ENCODE measurements around the gene PIGW. TPM values are rescaled to one million over a fixed set of nuclear protein-coding genes. Genes with fewer than 3 reads are reported as not detected.

The PIGW gene
- total and polyA plus RNA-seq, 9 of the 15 experiments (the other 6 are each of a cell fraction or from before 2014, with no cell fraction given): 9.5 to 33.9 (median 21.2) TPM

DNA sequence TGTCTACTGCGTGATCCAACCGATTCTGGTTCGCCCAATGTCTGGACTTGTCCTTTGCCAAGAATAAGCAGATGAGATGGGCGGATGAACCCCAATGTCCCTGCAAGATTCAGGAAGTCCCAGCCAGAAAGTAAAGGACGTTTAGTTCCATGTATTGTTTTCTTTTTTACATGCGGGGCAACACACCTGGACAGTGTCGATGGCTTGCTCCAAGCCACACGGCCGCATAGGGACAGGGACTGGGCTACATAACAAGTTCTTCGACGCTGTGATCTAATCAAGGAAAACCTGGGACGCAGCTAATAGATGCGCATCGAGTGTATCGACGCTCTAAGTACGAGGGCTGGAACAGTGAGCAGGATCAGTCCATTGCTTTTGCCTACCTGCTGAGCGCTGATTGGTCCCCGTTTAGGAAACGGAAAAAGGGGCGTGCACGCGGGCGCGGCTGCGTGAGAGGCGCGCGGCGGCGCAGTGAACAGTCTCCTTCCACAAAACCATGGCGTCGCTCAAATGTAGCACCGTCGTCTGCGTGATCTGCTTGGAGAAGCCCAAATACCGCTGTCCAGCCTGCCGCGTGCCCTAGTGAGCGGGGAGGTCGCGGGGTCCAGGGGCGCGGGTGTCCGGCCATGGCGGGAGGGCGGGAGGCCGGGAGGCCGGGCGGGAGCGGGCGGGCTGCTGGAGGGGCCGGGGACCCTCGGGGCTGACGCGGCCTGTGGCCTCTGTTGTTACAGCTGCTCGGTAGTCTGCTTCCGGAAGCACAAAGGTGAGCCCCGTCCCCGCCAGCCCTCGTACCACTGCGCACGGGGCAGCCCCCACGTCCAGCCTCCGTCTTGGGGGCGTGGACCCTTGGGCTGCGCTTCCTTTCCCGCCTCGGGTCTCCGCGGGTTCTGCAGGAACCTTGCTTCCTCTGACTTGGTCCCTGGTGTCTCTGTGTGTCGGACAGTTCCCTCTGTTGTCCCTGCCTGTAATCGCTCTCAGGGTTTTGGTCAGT lies 48.3 kb upstream of the PIGW start, which contains the start of gene ZNHIT3 (continued):
- TF ChIP-seq, protein P1, sequence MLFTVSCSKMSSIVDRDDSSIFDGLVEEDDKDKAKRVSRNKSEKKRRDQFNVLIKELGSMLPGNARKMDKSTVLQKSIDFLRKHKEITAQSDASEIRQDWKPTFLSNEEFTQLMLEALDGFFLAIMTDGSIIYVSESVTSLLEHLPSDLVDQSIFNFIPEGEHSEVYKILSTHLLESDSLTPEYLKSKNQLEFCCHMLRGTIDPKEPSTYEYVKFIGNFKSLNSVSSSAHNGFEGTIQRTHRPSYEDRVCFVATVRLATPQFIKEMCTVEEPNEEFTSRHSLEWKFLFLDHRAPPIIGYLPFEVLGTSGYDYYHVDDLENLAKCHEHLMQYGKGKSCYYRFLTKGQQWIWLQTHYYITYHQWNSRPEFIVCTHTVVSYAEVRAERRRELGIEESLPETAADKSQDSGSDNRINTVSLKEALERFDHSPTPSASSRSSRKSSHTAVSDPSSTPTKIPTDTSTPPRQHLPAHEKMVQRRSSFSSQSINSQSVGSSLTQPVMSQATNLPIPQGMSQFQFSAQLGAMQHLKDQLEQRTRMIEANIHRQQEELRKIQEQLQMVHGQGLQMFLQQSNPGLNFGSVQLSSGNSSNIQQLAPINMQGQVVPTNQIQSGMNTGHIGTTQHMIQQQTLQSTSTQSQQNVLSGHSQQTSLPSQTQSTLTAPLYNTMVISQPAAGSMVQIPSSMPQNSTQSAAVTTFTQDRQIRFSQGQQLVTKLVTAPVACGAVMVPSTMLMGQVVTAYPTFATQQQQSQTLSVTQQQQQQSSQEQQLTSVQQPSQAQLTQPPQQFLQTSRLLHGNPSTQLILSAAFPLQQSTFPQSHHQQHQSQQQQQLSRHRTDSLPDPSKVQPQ (CRISPR knock-in tag; IDR thresholded peaks at IDR 0.05; ENCODE audit: borderline replicate concordance): no peak
- peak; percentile 77; the same call in 1 of the 2 replicates for TF ChIP-seq MXI1 (IDR thresholded peaks at IDR 0.05; ENCODE audit: low read depth, low read length)
- TF ChIP-seq EP400 (IDR thresholded peaks at IDR 0.05): peak; percentile 65
- no peak for TF ChIP-seq ZNF699 (CRISPR knock-in tag; IDR thresholded peaks at IDR 0.05; ENCODE audit: insufficient replicate concordance)
- TF ChIP-seq, protein P2, sequence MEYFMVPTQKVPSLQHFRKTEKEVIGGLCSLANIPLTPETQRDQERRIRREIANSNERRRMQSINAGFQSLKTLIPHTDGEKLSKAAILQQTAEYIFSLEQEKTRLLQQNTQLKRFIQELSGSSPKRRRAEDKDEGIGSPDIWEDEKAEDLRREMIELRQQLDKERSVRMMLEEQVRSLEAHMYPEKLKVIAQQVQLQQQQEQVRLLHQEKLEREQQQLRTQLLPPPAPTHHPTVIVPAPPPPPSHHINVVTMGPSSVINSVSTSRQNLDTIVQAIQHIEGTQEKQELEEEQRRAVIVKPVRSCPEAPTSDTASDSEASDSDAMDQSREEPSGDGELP (CRISPR knock-in tag; IDR thresholded peaks at IDR 0.05; ENCODE audit: borderline replicate concordance): peak; percentile 82; the same call in 1 of the 2 replicates
- TF ChIP-seq STAT5B (CRISPR knock-in tag; IDR thresholded peaks at IDR 0.05): no peak
- no peak for TF ChIP-seq TAF15 (IDR thresholded peaks at IDR 0.05; ENCODE audit: low read depth, low read length)
- TF ChIP-seq, protein P3, sequence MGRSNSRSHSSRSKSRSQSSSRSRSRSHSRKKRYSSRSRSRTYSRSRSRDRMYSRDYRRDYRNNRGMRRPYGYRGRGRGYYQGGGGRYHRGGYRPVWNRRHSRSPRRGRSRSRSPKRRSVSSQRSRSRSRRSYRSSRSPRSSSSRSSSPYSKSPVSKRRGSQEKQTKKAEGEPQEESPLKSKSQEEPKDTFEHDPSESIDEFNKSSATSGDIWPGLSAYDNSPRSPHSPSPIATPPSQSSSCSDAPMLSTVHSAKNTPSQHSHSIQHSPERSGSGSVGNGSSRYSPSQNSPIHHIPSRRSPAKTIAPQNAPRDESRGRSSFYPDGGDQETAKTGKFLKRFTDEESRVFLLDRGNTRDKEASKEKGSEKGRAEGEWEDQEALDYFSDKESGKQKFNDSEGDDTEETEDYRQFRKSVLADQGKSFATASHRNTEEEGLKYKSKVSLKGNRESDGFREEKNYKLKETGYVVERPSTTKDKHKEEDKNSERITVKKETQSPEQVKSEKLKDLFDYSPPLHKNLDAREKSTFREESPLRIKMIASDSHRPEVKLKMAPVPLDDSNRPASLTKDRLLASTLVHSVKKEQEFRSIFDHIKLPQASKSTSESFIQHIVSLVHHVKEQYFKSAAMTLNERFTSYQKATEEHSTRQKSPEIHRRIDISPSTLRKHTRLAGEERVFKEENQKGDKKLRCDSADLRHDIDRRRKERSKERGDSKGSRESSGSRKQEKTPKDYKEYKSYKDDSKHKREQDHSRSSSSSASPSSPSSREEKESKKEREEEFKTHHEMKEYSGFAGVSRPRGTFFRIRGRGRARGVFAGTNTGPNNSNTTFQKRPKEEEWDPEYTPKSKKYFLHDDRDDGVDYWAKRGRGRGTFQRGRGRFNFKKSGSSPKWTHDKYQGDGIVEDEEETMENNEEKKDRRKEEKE (IDR thresholded peaks at IDR 0.05; ENCODE audit: borderline replicate concordance in 1 of 2, control insufficient read depth in 1 of 2, low read depth in 2 of 2, low read length in 1 of 2): no peak
- 0 out of 2 replicates have a peak, but pooled peaks have one; percentile 45 for TF ChIP-seq ZNF766 (CRISPR knock-in tag; conservative IDR thresholded peaks at IDR 0.05)
- TF ChIP-seq, protein P4, sequence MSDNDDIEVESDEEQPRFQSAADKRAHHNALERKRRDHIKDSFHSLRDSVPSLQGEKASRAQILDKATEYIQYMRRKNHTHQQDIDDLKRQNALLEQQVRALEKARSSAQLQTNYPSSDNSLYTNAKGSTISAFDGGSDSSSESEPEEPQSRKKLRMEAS (CRISPR knock-in tag; IDR thresholded peaks at IDR 0.05): peak; percentile 53
- TF ChIP-seq, protein P5, sequence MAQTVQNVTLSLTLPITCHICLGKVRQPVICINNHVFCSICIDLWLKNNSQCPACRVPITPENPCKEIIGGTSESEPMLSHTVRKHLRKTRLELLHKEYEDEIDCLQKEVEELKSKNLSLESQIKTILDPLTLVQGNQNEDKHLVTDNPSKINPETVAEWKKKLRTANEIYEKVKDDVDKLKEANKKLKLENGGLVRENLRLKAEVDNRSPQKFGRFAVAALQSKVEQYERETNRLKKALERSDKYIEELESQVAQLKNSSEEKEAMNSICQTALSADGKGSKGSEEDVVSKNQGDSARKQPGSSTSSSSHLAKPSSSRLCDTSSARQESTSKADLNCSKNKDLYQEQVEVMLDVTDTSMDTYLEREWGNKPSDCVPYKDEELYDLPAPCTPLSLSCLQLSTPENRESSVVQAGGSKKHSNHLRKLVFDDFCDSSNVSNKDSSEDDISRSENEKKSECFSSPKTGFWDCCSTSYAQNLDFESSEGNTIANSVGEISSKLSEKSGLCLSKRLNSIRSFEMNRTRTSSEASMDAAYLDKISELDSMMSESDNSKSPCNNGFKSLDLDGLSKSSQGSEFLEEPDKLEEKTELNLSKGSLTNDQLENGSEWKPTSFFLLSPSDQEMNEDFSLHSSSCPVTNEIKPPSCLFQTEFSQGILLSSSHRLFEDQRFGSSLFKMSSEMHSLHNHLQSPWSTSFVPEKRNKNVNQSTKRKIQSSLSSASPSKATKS (CRISPR knock-in tag; IDR thresholded peaks at IDR 0.05): no peak
- 0 out of 2 replicates have a peak, but pooled peaks have one; percentile 39 for TF ChIP-seq SPI1 (IDR thresholded peaks at IDR 0.05; ENCODE audit: borderline replicate concordance, low read depth, low read length)
- TF ChIP-seq MECOM (CRISPR knock-in tag; IDR thresholded peaks at IDR 0.05): peak; percentile 20; the same call in 1 of the 2 replicates
- peak; percentile 67 for TF ChIP-seq SMARCA4 (IDR thresholded peaks at IDR 0.05)
